Hepatocyte (in vitro differentiated cells): Measurements from ENCODE around the gene PICALM. TPM values are rescaled to one million over a fixed set of nuclear protein-coding genes. Genes with fewer than 3 reads are reported as not detected.

Experiments
- DNase-seq: peaks from one replicate; pipeline ENCODE4 v3.0.0-alpha.2; 2016; ENCODE audit warnings: low spot score
- H2AFZ ChIP-seq: fragments of 200-600 bp; sonication (generic); 2 replicates; pipeline ENCODE4 v1.6.0; 2016; ENCODE audit warnings: antibody characterized with exemption, mild to moderate bottlenecking
- H3K27ac ChIP-seq: fragments of 200-600 bp; sonication (generic); 2 replicates; pipeline ENCODE4 v1.5.1; 2016; ENCODE audit warnings: mild to moderate bottlenecking
- H3K27me3 ChIP-seq: fragments of 200-600 bp; sonication (generic); 2 replicates; pipeline ENCODE4 v1.6.1; 2016
- H3K36me3 ChIP-seq: fragments of 200-600 bp; sonication (generic); replicated peaks from 2 replicates; pipeline ENCODE4 v1.5.1; 2016; ENCODE audit warnings: low read depth; ENCODE audit not compliant: insufficient read depth
- H3K4me1 ChIP-seq: fragments of 200-600 bp; sonication (generic); 2 replicates; pipeline ENCODE4 v1.5.1; 2016; ENCODE audit warnings: mild to moderate bottlenecking, moderate library complexity; ENCODE audit not compliant: insufficient read depth
- H3K4me2 ChIP-seq: fragments of 200-600 bp; sonication (generic); 2 replicates; pipeline ENCODE4 v1.6.0; 2016
- H3K4me3 ChIP-seq: fragments of 200-600 bp; sonication (generic); 2 replicates; pipeline ENCODE4 v1.5.1; 2016; ENCODE audit warnings: mild to moderate bottlenecking
- H3K79me2 ChIP-seq: fragments of 200-600 bp; sonication (generic); 2 replicates; pipeline ENCODE4 v1.6.0; 2017; ENCODE audit warnings: mild to moderate bottlenecking
- H3K9me2 ChIP-seq: fragments of 200-600 bp; sonication (generic); replicated peaks from 2 replicates; pipeline ENCODE4 v1.6.0; 2017; ENCODE audit warnings: mild to moderate bottlenecking; ENCODE audit not compliant: insufficient read depth
- H3K9me3 ChIP-seq: fragments of 200-600 bp; sonication (generic); 2 replicates; pipeline ENCODE4 v1.5.1; 2016; ENCODE audit warnings: low read depth, mild to moderate bottlenecking
- H4K20me1 ChIP-seq: fragments of 200-600 bp; sonication (generic); 2 replicates; pipeline ENCODE4 v1.6.0; 2016; ENCODE audit warnings: mild to moderate bottlenecking; ENCODE audit not compliant: insufficient read depth, poor library complexity, severe bottlenecking
- CTCF ChIP-seq: fragments of 200-600 bp; sonication (generic); IDR thresholded peaks from 2 replicates; pipeline ENCODE4 v1.5.1; 2016; ENCODE audit warnings: antibody characterized with exemption, mild to moderate bottlenecking; ENCODE audit not compliant: poor library complexity
- EZH2 ChIP-seq: fragments of 200-600 bp; sonication (generic); IDR thresholded peaks from 2 replicates; pipeline ENCODE4 v1.6.1; 2016; ENCODE audit warnings: antibody characterized with exemption, mild to moderate bottlenecking, borderline replicate concordance
- EZH2phosphoT487 ChIP-seq: fragments of 200-600 bp; sonication (generic); IDR thresholded peaks from one replicate; pipeline ENCODE4 v1.6.1; 2018; ENCODE audit warnings: antibody characterized with exemption, mild to moderate bottlenecking, low read depth, moderate library complexity; ENCODE audit not compliant: unreplicated experiment, severe bottlenecking
- WGBS: methylation state at CpG from one replicate; pipeline ENCODE4 v1.1.6; 2016; ENCODE audit warnings: low lambda C conversion rate; ENCODE audit errors: missing lambda C conversion rate; 5-methylcytosine and 5-hydroxymethylcytosine counted together
- polyA plus RNA-seq: library from polyadenylated mRNA; unstranded; fragments of >200 nt; fragmentation: Nextera tagmentation; extraction: Ambion mirVana; gene quantifications from 2 replicates; pipeline ENCODE4 v1.2.1, GENCODE V29; 2016
- total RNA-seq: library from RNA; depleted of rRNA; stranded (reverse); fragments of >200 nt; gene quantifications from 2 replicates; pipeline ENCODE4 v1.2.3, GENCODE V29; 2014

Gene PICALM
- total and polyA plus RNA-seq, 2 experiments from 2014 or later, result 46.4 to 197 TPM

GRCh38 chr11:86068138-86068871, 579 bp downstream of the PICALM start:
- under 1% methylated on average over 32 of the region's 47 CpGs for WGBS
- Histone ChIP-seq H3K4me1 (peaks cover 28% of the 10 kb centered on the region), H4K20me1 (peaks cover 46% of the 10 kb centered on the region), H3K4me2 (peak overlapping the region; percentile 72), H3K27me3 (no peaks in the 10 kb centered on the region), H3K27ac (peak overlapping the region; percentile 96), H3K36me3 (no peaks in the 10 kb centered on the region), H3K9me2 (no peaks in the 10 kb centered on the region), H3K79me2 (peaks cover 55% of the 10 kb centered on the region), H3K9me3 (no peaks in the 10 kb centered on the region), H3K4me3 (peak overlapping the region; percentile 30), H2AFZ (peak overlapping the region; percentile 41)
- TF ChIP-seq CTCF (no peak), EZH2phosphoT487 (no peak)
- peak; percentile 40 for DNase-seq

GRCh38 chr11:86067851-86068137, 1.1 kb downstream of the PICALM start:
- no peaks in the 10 kb centered on the region for H3K9me2 ChIP-seq
- no peak for TF ChIP-seq CTCF
- no peak for TF ChIP-seq EZH2
- TF ChIP-seq EZH2phosphoT487, result no peak
- H3K4me3 ChIP-seq, result peak overlapping the region; percentile 30
- H4K20me1 ChIP-seq, result peaks cover 51% of the 10 kb centered on the region
- peaks cover 31% of the 10 kb centered on the region for H3K4me1 ChIP-seq
- no peak for DNase-seq
- no peaks in the 10 kb centered on the region for H3K9me3 ChIP-seq
- H3K27ac ChIP-seq, result peak overlapping the region; percentile 96
- H2AFZ ChIP-seq, result no peak overlapping the region
- WGBS, result 0% methylated on average over 5 of the region's 5 CpGs
- H3K79me2 ChIP-seq, result peaks cover 60% of the 10 kb centered on the region
- H3K36me3 ChIP-seq, result no peaks in the 10 kb centered on the region
- peak overlapping the region; percentile 72 for H3K4me2 ChIP-seq
- H3K27me3 ChIP-seq, result no peaks in the 10 kb centered on the region

GRCh38 chr11:86067009-86067850, 1.7 kb downstream of the PICALM start:
- Histone ChIP-seq H3K9me3 (no peaks in the 10 kb centered on the region), H3K79me2 (peaks cover 66% of the 10 kb centered on the region), H3K36me3 (no peaks in the 10 kb centered on the region), H3K4me1 (peaks cover 31% of the 10 kb centered on the region), H3K27me3 (no peaks in the 10 kb centered on the region), H2AFZ (no peak overlapping the region), H3K4me2 (peak overlapping the region; percentile 72), H4K20me1 (peaks cover 57% of the 10 kb centered on the region), H3K9me2 (no peaks in the 10 kb centered on the region), H3K27ac (peak overlapping the region; percentile 96), H3K4me3 (peak overlapping the region; percentile 30)
- TF ChIP-seq EZH2, result no peak
- TF ChIP-seq EZH2phosphoT487, result no peak
- no peak for TF ChIP-seq CTCF
- peak; percentile 50 for DNase-seq
- 1% methylated on average over 11 of the region's 11 CpGs for WGBS
